ENCODE data around the gene ZNRD2. TPM values are rescaled to one million over a fixed set of nuclear protein-coding genes. Genes with fewer than 3 reads are reported as not detected.

Gene ZNRD2
- total RNA-seq, 1 experiment from 2014 or later, result 45.8 TPM

- H2BK12ac ChIP-seq (ENCODE audit: insufficient read length, low read depth, low read length), result no peak overlapping the region
- H3K27ac Mint-ChIP-seq, result no peak overlapping the region
- H2BK15ac ChIP-seq (ENCODE audit: low read depth, low read length), result no peak overlapping the region
- no peak overlapping the region for H3K56ac ChIP-seq (ENCODE audit: insufficient read length, low read depth, low read length)
- H3K23me2 ChIP-seq (ENCODE audit: insufficient read length, low read depth, low read length, poor library complexity, severe bottlenecking), result peaks cover 13% of the 10 kb centered on the region
- H4K5ac ChIP-seq (ENCODE audit: insufficient read length, low read depth, low read length), result no peak overlapping the region
- H3K27me3 Mint-ChIP-seq (ENCODE audit: low read depth), result peaks cover 44% of the 10 kb centered on the region
- H2BK120ac ChIP-seq (ENCODE audit: low read depth, low read length, poor library complexity, severe bottlenecking), result no peak overlapping the region
- H2AK5ac ChIP-seq (ENCODE audit: insufficient read length, low read length), result no peak overlapping the region
- H3K36me3 Mint-ChIP-seq (ENCODE audit: insufficient read depth in 1 of 3, low read depth in 3 of 3), result peaks cover 0 to 22% (median 17%) of the 10 kb centered on the region in 3 experiments
- H4K20me1 ChIP-seq (ENCODE audit: control insufficient read depth, insufficient read depth, insufficient read length), result peaks cover 2% of the 10 kb centered on the region
- H3K4me3 Mint-ChIP-seq, result peak overlapping the region; percentile 67 to 82; a peak in 4 of 5 replicates
- no peak overlapping the region for H2BK20ac ChIP-seq (ENCODE audit: low read depth, low read length, poor library complexity, severe bottlenecking)
- no peaks in the 10 kb centered on the region for H3K27me3 ChIP-seq (ENCODE audit: insufficient read depth, low read length)
- no peaks in the 10 kb centered on the region for H3K9me3 ChIP-seq (ENCODE audit: control insufficient read depth, low read depth, low read length)
- no peak overlapping the region for H3K18ac ChIP-seq (ENCODE audit: insufficient read length, low read depth, low read length)
- H3K4ac ChIP-seq (ENCODE audit: low read depth, low read length), result no peak overlapping the region
- H3K9me3 Mint-ChIP-seq, result peaks cover 0 to 2% of the 10 kb centered on the region in 2 experiments; a peak in 1 of 5 replicates
- H3T11ph ChIP-seq (ENCODE audit: low read length), result no peak overlapping the region
- no CpG with 5 or more reads among the region's 60 CpGs for WGBS (ENCODE audit: extremely low coverage, insufficient read length, low lambda C conversion rate)
- no peak overlapping the region for H4K91ac ChIP-seq (ENCODE audit: insufficient read length, low read depth, low read length)
- H2BK5ac ChIP-seq (ENCODE audit: insufficient read length, low read length), result no peak overlapping the region
- peaks cover 2 to 9% of the 10 kb centered on the region in 2 experiments; a peak in 3 of 4 replicates for H3K4me1 Mint-ChIP-seq
- no peak overlapping the region for H3K23ac ChIP-seq (ENCODE audit: insufficient read length, low read depth, low read length)
- no peak overlapping the region for H2AFZ ChIP-seq (ENCODE audit: low read length)
- H3K4me2 ChIP-seq (ENCODE audit: insufficient read depth, insufficient read length, low read length), result peak overlapping the region; percentile 73
- no peaks in the 10 kb centered on the region for H3K79me2 ChIP-seq (ENCODE audit: insufficient read depth, low read length)
- H4K8ac ChIP-seq (replicated peaks; ENCODE audit: insufficient read length, low read depth, low read length), result no peak overlapping the region
- TF ChIP-seq CTCF (conservative IDR thresholded peaks at IDR 0.05), result no peak
- H3K4me1 ChIP-seq (ENCODE audit: insufficient read depth, low read length), result no peaks in the 10 kb centered on the region
- no peak overlapping the region; the same call in 1 of the 2 replicates for H3K14ac ChIP-seq (ENCODE audit: insufficient read depth, low read length)
- H3K9ac ChIP-seq (ENCODE audit: extremely low read depth, insufficient read length, low read length), result no peak overlapping the region
- DNase-seq, result peak; percentile 84
- no peak overlapping the region for H3K27ac ChIP-seq (ENCODE audit: insufficient read length, low read depth, low read length)
- no peaks in the 10 kb centered on the region for H3K79me1 ChIP-seq (ENCODE audit: insufficient read depth, low read depth, low read length, poor library complexity, severe bottlenecking)
Measured at GRCh38 chr11:65539744-65540289, 30.5 kb upstream of the ZNRD2 start.

Data from H9 (cell line).